Adrenal gland (tissue), 12 donors: ENCODE results near the gene RABGGTA. TPM values are rescaled to one million over a fixed set of nuclear protein-coding genes. Genes with fewer than 3 reads are reported as not detected.

Experiments used
- DNase-seq, 7 donors: peaks; one replicate each; pipeline ENCODE4 v3.0.0-alpha.2; 2019 to 2020
- H3K27ac ChIP-seq, 5 donors: fragments of 200-600 bp; sonication (generic) in 4 of 5; 1 replicate in 3 of 5; 2 replicates in 2 of 5; pipeline versions ENCODE4 v1.5.1 to v1.8.0; 2016 to 2020; ENCODE audit warnings: mild to moderate bottlenecking in 1 of 5
- H3K27me3 ChIP-seq: fragments of 200-600 bp; 2 replicates; pipeline ENCODE4 v1.8.0; 2021
- H3K36me3 ChIP-seq, 2 donors: fragments of 200-600 bp; replicated peaks in 1 of 2; 1 replicate in 1 of 2; 2 replicates in 1 of 2; pipeline versions ENCODE4 v1.5.1 to v1.8.0; 2018 to 2022
- H3K4me1 ChIP-seq, 2 donors: fragments of 200-600 bp; replicated peaks in 1 of 2; 1 replicate in 1 of 2; 2 replicates in 1 of 2; pipeline versions ENCODE4 v1.5.1 to v1.8.0; 2018 to 2021
- H3K4me3 ChIP-seq, 4 donors: fragments of 200-600 bp; sonication (generic) in 3 of 4; one replicate each; pipeline ENCODE4 v1.5.1; 2016 to 2018
- H3K9me3 ChIP-seq, 3 donors: fragments of 200-600 bp; sonication (generic) in 1 of 3; replicated peaks in 1 of 3; 1 replicate in 2 of 3; 2 replicates in 1 of 3; pipeline versions ENCODE4 v1.5.1 to v1.8.0; 2016 to 2021
- POLR2A ChIP-seq, 2 donors: fragments of 450-650 bp; IDR thresholded peaks; one replicate each; pipeline ENCODE4 v1.6.1; 2017; ENCODE audit warnings: antibody characterized with exemption in 2 of 2, mild to moderate bottlenecking in 2 of 2, moderate library complexity in 1 of 2
- WGBS, 4 donors: extraction: QIAGEN DNeasy Blood & Tissue Kit in 2 of 4; methylation state at CpG; one replicate each; pipeline versions ENCODE4 v1.1.5 to v1.1.7; 2013 to 2017; 5-methylcytosine and 5-hydroxymethylcytosine counted together
- intact Hi-C, 2 donors: fragments of 100-400 bp; cut with DNase I; formaldehyde crosslinking; loops; one replicate each; pipeline versions ENCODE4 v1.14.1 to v1.15.0; 2022 to 2023
- polyA plus RNA-seq, 3 donors: library from polyadenylated mRNA; stranded (reverse); fragments of 200-250 nt in 2 of 3; fragments of 350-450 nt in 1 of 3; fragmentation: Illumina TruSeq in 1 of 3; extraction: RNeasy Lipid Tissue Mini Kit (QIAGEN cat#74804) in 1 of 3; gene quantifications; one replicate each; pipeline ENCODE4 v1.2.3, GENCODE V29; 2013 to 2014
- total RNA-seq, 9 donors: library from RNA; depleted of rRNA in 4 of 9; stranded (reverse); fragments of >200 nt in 4 of 9; fragments of 120-200 nt in 1 of 9; fragmentation: NEBNext Ultra II Directional in 1 of 9; extraction: Animal tissue kit (Norgen Biotek cat#: 25700) in 1 of 9; gene quantifications; one replicate each; pipeline versions ENCODE4 v1.1.0 to v1.2.4, GENCODE V29; 2013 to 2023
- TF ChIP-seq, protein P1 (sequence below), 6 experiments: fragments of 450-650 bp in 4 of 6; fragments of 200-600 bp in 2 of 6; sonication (generic) in 1 of 6; IDR thresholded peaks; 1 replicate in 5 of 6; 2 replicates in 1 of 6; pipeline versions ENCODE4 v1.5.1 to v1.8.0; 2016 to 2021; ENCODE audit warnings: antibody characterized with exemption in 6 of 6, mild to moderate bottlenecking in 2 of 6, moderate library complexity in 1 of 6
- donor health status: healthy with polysubstance abuse.
- donor health status: Bipolar disorder and iron deficiency.
- donor health status: DM: yes; HTN: yes; CAD: no.
- donor health status: DM: no; HTN: no; CAD: no.
- donor health status: DM: no; HTN: no; CAD: no.
- donor health status: DM: yes; HTN: yes; CAD: no.

The RABGGTA gene
- total and polyA plus RNA-seq, 12 donors, result 15.7 to 124 (median 32.6) TPM

DNA sequence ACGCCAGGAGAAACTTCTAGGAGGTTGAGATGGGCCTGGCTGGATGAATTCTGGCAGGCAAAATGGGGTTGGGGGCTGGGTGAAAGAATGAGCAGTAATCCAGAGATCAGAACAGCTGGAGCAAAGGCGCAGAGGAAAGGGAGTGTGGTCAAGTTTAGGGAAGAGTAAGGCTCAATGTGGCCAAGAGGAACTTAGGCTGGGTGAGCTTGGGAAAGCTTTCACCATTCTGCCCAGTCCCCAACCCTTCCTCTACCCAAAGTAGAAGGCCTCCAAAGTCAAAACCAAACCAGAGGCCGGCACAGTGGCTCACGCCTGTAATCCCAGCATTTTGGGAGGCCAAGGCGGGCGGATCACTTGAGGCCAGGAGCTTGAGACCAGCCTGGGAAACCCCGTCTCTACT, 10.2 kb upstream of the RABGGTA start:
- no peaks in the 10 kb centered on the region for H3K27me3 ChIP-seq
- no peaks in the 10 kb centered on the region for H3K9me3 ChIP-seq
- no peak overlapping the region for H3K4me3 ChIP-seq
- no peaks in the 10 kb centered on the region for H3K36me3 ChIP-seq
- WGBS, 4 donors, result 82 to 92% (median 86%) methylated on average over 6 to 7 of the region's 7 CpGs
- TF ChIP-seq, protein P1, sequence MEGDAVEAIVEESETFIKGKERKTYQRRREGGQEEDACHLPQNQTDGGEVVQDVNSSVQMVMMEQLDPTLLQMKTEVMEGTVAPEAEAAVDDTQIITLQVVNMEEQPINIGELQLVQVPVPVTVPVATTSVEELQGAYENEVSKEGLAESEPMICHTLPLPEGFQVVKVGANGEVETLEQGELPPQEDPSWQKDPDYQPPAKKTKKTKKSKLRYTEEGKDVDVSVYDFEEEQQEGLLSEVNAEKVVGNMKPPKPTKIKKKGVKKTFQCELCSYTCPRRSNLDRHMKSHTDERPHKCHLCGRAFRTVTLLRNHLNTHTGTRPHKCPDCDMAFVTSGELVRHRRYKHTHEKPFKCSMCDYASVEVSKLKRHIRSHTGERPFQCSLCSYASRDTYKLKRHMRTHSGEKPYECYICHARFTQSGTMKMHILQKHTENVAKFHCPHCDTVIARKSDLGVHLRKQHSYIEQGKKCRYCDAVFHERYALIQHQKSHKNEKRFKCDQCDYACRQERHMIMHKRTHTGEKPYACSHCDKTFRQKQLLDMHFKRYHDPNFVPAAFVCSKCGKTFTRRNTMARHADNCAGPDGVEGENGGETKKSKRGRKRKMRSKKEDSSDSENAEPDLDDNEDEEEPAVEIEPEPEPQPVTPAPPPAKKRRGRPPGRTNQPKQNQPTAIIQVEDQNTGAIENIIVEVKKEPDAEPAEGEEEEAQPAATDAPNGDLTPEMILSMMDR (IDR thresholded peaks at IDR 0.05), result no peak
- no peak for TF ChIP-seq POLR2A (IDR thresholded peaks at IDR 0.05)
- no peak for DNase-seq
- peaks cover 0 to 5% of the 10 kb centered on the region in 2 donors for H3K4me1 ChIP-seq
- H3K27ac ChIP-seq, result peak overlapping the region in 2 of 5 donors; percentile 26 to 32
- intact Hi-C loops, result no loop called here

DNA sequence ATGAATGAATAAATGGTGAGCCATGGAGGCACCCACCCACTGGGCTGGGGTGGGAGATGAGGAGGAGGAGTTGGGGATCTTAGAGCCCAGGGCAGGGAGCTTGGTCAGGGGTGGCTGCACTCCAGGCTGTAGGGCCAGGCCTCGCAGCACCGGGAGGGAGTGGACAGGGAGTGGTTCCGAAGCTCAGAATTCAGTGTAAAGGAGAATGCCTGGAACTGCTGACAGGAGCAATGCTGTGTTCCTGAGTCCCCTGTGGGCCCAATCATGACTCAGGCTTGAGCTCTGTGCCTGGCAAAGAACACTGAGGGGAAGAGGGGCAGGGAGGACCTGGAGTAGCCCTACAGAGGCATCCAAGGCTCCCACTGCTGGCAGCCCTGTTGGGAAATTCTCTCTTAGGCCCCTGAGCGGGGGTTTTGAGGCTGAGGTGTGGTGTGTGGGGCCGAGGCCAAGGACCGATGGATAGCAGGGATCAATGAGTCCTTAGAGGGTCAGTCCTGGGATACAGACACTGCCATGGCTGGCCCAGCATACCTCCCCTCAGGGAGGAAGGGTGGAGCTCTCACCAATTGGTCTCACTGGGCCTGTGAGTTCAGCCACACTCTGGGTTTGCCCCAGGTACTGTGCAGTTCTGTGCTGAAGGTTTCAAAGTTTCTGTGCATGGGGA, 9.5 kb upstream of the RABGGTA start:
- no peak for DNase-seq
- intact Hi-C loops, result no loop called here
- no peaks in the 10 kb centered on the region for H3K27me3 ChIP-seq
- no peak overlapping the region for H3K27ac ChIP-seq
- WGBS, 4 donors, result 83 to 92% (median 86%) methylated on average over 6 of the region's 6 CpGs
- TF ChIP-seq, protein P1 (IDR thresholded peaks at IDR 0.05), result no peak
- no peak for TF ChIP-seq POLR2A (IDR thresholded peaks at IDR 0.05)
- H3K4me1 ChIP-seq, result peaks cover 0 to 5% of the 10 kb centered on the region in 2 donors
- H3K36me3 ChIP-seq, result no peaks in the 10 kb centered on the region
- no peak overlapping the region for H3K4me3 ChIP-seq
- no peaks in the 10 kb centered on the region for H3K9me3 ChIP-seq

DNA sequence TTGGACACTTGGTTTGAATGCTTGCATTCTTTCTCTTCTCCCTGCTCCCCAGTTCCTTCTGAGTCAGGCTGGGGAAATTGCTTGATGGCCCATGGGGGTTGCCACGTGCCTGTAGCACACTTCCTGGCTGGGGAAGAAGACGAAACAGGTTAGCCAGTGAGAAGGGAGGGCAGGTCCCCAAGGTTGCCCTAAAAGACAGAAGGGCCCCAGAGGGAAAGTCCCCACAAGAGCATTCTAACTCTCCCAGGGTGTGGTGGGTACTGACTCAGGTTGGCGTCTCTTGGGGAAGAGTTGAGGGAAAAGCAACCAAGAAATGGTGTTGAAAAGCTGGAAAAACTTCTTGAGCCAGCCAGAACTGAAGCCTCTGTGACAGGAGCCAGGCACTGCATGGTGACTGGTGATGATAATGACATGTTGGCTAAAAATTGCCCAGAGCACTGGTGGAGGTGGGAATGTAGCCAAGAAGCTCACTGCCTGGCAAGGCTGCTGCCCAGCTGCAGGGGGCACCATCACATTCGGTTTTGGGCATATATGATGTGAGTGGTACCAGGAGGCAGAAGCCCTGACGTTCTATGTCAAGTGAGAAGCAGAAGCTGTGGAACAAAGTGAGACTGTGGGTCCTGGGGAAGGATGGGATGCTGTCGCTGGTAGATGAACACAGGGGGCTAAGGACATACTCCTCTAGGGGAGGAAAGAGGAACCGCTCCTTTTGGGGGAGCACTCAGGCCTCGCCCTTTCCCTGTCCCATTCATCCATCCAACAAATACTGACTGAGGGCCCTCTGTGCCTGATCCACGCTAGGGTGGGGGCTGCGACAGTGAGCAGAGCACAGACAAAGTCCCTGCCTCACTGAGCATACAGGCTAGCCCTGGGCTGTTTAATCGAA, 8.1 kb upstream of the RABGGTA start:
- Histone ChIP-seq H3K4me3 (no peak overlapping the region), H3K36me3 (no peaks in the 10 kb centered on the region), H3K4me1 (peaks cover 0 to 5% of the 10 kb centered on the region in 2 donors), H3K27ac (peak overlapping the region in 1 of 5 donors; percentile 34), H3K27me3 (no peaks in the 10 kb centered on the region), H3K9me3 (no peaks in the 10 kb centered on the region)
- TF ChIP-seq, protein P1 (IDR thresholded peaks at IDR 0.05), result no peak
- TF ChIP-seq POLR2A (IDR thresholded peaks at IDR 0.05), result no peak
- WGBS, 4 donors, result 63 to 79% (median 76%) methylated on average over 7 to 11 of the region's 11 CpGs
- DNase-seq, result peak in 2 of 7 donors; percentile 38 to 78
- intact Hi-C loops, result no loop called here

DNA sequence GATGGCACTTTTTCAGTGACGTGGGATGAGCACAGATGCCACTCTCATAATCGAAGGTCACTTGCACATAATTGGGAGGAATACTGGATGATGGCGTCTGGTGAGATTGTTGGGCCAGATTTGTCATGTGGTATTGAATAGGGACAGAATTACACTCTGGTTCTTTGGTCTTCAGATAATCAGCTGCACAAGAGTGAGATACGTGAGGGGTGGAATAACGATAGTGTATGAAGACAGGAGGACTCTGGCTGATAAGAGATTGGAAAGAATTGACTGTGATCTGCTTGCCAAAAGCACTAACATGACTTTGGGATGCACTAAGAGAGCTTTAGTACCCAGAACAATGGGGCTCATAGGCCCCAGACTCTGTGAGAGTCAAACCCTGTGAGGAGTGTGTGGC, 7.0 kb upstream of the RABGGTA start:
- Histone ChIP-seq H3K4me1 (peaks cover 0 to 9% of the 10 kb centered on the region in 2 donors), H3K27me3 (no peaks in the 10 kb centered on the region), H3K36me3 (no peaks in the 10 kb centered on the region), H3K9me3 (no peaks in the 10 kb centered on the region), H3K4me3 (no peak overlapping the region), H3K27ac (no peak overlapping the region)
- WGBS, 4 donors, result 87 to 95% (median 93%) methylated on average over 5 of the region's 5 CpGs
- intact Hi-C loops, result no loop called here
- no peak for TF ChIP-seq POLR2A (IDR thresholded peaks at IDR 0.05)
- no peak for DNase-seq
